Measurements from ENCODE around the gene DDX3X.
"Not testable (repeated sequence)": the region's sequence is repeated elsewhere in the genome, so short reads cannot be mapped to it uniquely, and the experiment has no call there.

Gene DDX3X

DNA sequence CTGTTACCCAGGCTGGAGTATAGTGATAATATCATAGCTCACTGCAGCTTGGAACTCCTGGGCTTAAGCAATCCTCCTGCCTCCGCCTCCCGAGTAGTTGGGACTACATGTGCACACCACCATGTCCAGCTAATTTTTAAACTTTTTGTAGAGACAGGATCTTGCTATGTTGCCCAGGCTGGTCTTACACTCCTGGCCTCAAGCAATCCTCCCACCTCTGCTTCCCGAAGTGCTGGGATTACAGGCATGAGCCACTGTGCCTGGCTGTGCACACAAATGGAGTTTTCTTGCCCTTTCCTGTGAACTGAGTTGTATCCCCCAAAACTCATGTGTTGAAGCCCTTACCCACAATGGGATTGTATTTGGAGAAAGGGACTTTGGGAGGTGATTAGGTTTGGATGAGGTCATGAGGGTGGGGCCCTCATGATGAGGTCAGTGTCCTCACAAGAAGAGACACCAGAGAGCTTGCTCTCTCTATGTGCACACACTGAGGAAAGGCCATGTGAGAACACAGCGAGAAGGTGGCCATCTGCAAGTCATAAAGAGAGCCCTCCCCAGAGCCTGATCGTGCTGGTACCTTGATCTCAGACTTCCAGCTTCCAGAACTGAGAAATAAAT, 40.1 kb downstream of the DDX3X start:
- no peak for DNase-seq (ENCODE audit: low read depth)

DNA sequence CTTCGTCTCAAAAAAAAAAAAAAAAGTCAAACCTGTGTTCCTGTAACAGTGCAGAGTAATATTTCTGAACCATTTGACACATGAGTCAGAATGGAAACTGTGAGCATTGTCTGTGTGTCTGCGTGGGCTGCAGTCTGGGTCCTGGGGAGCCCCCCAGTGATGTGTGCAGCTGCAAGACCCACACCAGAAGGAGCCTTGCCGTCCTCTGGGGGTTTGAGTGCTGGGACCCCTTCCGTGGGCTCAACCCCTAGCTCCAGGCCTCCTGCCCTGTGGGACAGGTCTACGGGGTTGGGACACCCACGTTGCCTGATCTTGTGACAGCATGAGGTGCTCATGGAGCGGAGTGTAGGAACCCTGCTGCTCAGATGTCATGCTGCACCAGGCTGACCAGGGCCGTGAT, 43.7 kb downstream of the DDX3X start:
- no peak for DNase-seq (ENCODE audit: low read depth)

DNA sequence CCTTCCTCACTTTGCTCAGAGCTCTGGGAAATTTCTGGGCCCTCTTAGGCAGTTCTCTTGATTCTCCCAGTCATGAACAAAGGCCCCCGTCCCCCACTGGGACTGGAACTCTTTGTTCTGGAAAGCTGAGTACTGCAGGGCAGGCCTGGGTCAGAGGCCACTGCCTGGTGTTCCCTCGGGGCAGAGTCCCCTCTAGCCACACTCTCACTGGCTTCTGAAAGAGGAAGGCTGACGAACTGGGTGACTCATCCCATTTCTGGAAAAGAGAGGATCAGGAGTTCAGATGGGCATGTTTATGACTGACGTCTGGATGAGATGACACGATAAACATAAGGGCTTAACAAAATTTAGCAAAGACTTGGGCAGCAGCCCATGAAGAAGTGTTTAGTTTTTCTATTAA, 47.7 kb downstream of the DDX3X start:
- no peak for DNase-seq (ENCODE audit: low read depth)

DNA sequence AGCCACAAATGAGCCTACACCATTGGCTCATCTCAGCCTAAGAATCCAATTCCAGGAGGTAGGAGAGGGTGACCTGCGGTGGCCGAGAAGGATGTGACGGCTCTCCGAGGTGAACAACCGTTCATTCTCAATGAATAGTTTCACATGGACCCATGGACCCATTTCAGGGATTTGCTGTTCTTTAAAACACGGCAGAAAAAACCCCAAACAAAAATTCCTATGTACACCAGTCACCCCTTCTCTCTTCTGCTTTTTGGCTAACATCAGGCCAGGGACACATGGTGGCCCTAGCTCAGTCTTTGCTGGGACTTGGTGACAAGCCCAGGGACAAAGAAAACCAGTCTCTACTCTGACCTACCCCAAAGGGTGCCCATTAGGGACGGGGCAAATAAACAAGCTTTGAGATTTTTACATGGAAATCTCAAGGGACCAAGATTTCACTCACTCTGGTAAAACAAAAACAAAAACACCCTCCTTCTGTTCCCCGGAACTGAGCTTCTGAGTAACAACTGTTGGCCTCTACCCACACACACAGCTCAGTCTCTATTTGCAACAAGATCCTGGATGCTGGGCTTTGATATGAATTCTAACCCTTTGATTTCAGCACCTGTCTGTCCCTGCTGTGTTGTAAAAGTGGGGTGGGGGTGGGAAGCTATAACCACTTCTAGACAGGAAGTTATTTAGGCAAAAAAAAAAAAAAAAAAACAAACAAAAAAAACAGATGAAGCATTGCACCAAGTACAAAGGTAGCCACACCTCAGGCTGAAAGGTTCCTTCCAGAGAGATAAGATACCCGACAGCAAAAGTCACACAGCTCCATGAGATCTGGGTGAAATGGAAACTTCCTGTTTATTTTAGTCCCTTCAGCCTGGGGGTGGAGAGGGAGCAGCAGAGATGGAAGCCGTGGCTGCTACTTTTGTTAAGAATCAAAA, 49.0 kb downstream of the DDX3X start:
- DNase-seq (ENCODE audit: low read depth): no peak

DNA sequence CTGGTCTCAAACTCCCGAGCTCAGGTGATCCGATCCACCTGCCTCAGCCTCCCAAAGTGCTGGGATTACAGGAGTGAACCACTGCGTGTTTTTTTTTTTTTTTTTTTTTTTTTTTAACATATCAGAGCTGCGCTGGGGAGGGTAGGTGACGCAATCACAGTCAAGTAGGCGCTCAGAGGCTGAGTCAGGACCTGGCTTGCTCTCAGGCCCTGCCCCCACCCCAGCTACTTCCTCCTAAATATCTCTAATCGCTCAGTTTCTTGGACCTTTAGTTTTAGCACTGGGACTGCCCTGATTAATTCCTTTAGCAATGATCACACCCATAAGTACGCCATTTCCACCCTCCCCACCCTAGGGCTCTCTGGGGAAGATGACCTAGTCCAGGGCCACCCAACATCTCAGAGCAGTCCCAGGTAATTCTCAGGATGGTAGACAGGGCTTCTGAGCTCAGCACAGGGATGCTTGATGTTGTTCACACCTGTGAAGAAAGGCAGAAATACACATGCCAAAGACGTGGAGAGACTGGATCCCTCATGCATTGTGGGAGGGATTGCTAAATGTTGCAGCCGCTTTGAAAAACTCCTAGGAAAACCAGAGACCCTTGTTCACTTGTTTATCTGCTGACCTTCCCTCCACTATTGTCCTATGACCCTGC, 50.2 kb downstream of the DDX3X start:
- no peak for DNase-seq (ENCODE audit: low read depth)

DNA sequence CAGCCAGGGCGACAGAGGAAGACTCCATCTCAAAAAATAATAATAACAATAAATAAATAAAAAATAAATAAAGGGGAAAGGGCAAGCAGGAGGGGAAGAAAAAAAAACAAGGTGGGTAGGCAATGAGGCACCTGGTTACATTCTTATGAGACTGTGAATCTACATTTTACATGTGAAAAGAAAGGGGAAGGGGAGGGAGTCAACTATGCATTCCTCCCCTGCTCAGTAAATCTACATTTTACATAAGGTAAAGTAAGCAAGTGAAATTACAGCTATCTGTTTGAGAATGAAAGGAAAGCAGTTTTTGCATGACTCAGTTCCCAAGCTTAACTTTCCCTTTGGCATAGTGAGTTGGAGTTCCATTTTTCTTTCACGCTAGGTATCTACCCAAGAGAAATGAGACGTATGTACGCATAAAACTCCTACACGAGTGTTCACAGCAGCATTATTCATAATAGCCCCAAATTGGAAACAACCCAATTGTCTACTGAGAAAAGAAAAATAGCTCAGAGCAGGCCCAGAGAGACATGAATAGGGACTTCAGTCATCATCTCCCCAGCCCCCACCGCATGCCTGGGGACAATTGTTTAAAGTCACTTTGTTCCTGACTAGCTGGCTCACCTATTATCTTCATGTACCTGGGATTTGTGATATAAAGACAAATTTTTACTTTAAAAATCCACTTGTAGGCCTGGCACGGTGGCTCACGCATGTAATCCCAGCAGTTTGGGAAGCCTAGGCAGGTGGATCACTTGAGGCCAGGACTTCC, 52.4 kb downstream of the DDX3X start:
- no peak for DNase-seq (ENCODE audit: low read depth)

DNA sequence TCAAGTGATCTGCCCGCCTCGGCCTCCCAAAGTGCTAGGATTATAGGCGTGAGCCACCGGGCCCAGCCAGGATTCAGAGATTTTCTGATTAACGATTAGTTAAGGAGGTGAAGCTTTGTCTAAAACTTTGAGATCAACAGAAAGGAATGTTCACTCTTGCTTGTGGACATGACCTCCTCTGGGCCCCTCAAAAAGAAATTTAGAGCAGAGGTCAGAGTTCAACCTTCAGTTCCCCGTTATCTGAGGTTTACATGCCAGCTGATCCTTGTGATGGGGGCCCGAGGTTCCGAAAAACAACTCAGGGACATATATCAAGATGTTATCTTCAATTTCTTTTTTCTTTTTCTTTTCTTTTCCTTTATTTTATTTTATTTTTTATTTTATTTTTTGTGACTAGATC, 54.6 kb downstream of the DDX3X start:
- DNase-seq (ENCODE audit: low read depth): no peak

DNA sequence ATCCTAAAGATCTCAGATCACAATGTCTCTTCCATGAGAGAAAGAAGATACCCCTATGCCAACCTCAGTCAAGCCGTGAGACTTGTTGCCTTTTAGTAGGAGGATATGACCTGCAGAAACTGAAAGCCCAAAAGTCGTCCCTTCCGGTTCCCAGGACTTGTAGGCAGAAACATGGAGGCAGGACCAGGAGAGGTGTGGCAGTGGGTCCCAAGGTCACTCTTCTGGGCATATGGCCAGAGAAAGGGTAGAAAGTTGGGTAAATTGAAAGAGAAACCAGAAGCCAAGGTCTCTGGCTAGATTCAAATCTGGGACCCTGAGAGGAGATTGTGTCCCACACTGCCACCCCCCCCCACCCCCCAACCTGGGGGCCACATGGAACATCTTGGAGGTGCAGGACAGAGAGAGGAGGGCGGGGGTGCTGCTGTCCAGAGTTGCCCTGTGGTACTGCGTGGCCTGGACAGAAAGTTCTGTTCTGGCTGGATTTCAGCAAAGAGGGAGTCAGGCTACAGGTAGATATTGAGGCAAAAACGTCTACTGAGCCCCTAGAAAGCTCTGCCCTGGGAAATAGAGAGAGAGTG, 55.4 kb downstream of the DDX3X start:
- no peak for DNase-seq (ENCODE audit: low read depth)

DNA sequence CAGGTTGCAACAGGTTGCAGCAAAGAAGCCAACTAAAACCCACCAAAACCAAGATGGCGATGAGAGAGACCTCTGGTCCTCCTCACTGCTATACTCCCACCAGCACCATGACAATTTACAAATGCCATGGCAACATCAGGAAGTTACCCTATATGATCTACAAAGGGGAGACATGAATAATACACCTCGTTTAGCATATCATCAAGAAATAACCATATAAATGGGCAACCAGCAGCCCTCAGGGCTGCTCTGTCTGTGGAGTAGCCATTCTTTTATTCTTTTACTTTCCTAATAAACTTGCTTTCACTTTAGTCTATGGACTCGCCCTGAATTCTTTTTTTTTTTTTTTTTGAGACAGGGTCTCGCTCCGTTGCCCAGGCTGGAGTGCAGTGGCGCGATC, 56.6 kb downstream of the DDX3X start:
- not testable (repeated sequence) for DNase-seq (ENCODE audit: low read depth)

DNA sequence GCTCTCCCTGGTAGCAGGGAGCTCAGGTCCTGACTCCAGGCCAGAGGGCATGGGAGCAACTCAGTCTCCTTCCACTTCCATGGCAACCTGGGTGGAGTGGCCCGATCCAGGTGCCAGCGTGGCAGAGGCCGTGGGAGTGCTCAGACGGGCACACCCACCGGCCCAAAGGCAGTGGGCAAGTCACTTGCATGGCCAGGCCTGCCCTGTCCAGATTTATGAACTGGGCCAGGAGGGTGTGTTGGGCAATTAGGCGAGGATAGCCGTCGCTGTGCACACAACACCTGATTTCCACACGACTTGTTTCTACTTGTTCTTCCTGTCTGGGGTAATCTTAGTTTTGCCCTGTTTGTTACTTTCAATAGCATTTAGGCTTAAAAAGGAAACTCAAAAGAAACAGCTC, 57.6 kb downstream of the DDX3X start:
- DNase-seq (ENCODE audit: low read depth): no peak

DNA sequence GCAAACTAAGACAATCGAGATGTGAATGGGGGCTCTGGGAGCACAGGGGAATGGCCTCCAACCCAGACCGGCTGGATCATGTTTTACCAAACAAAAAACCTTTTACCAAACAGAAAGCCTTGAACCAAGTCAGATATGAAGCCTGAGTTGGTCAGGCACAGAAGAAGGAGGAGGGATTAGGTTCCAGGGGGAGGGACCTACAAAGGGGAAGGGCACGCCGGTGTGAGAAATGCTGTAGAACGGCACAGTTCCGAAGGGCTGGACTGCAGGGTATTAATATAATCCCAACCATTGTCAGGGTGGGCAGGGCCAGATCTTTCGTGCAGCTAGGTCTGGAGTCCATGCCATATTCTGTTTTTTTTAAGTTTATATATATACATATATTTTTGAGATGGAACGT, 60.3 kb downstream of the DDX3X start:
- no peak for DNase-seq (ENCODE audit: low read depth)

DNA sequence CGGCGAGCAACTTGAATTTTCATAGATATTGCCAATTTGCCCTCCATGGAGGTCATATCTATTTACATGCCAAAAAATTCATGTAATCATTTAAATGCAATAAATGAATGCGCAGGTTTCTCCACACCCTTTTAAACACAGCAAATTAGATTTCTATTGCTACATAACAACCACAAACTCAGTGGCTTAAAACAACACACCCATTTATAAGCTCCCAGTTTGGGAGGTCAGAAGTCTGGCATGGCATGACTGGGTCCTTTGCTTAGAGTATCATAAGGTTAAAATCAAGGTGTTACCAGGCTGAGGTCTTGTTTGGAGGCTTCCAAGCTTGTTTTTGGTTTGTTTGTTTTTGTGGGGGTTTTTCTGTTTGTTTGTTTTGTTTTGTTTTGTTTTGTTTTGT, 63.3 kb downstream of the DDX3X start:
- DNase-seq (ENCODE audit: low read depth): no peak

DNA sequence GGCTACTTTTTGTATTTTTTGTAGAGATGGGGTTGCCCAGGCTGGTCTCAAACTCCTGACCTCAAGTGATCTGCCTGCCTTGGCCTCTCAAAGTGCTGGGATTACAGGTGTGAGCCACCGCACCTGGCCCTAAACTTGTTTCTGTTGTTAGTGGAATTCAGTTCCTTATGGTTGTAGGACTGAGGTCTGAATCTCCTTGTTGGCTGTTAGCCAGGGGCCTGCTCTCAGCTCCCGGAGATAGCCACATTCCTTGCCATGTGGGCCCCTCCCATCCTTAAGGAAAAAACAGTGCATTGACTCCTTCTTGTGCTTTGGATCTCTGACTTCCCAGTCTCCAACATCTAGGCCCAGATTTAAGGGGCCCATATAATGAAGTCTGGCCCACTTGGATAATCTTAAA, 63.8 kb downstream of the DDX3X start:
- no peak for DNase-seq (ENCODE audit: low read depth)

DNA sequence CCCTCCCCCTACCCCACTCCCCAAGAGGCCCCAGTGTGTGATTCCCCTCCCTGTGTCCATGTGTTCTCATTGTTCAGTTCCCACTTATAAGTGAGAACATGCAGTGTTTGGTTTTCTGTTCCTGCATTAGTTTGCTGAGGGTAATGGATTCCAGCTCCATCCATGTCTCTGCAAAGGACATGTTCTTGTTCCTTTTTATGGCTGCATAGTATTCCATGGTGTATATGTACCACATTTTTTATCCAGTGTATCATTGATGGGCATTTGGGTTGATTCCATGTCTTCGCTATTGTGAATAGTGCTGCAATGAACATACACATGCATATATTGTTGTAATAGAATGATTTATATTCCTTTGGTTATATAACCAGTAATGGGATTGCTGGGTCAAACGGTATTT, 68.6 kb downstream of the DDX3X start:
- not testable (repeated sequence) for DNase-seq (ENCODE audit: low read depth)

DNA sequence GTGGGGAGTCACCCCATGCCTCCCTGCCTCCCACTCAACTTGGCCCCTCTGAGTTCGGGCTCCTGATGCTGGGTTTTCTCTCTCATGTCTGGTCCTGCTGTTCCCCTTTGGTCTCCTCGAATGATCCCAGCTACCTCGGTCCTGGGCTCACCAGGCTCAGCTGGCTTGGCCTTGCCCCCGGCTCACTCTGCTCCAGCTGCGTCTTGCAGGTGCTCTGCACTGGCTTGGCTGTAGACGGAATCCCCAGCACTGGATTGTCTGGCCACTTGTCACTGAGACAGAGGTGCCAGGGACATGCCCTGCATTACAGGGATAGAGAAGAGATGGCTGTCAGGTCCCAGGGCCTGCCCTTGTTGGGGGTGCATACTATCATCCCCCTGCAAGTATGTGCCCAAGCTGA, 71.6 kb downstream of the DDX3X start:
- DNase-seq (ENCODE audit: low read depth): no peak

DNA sequence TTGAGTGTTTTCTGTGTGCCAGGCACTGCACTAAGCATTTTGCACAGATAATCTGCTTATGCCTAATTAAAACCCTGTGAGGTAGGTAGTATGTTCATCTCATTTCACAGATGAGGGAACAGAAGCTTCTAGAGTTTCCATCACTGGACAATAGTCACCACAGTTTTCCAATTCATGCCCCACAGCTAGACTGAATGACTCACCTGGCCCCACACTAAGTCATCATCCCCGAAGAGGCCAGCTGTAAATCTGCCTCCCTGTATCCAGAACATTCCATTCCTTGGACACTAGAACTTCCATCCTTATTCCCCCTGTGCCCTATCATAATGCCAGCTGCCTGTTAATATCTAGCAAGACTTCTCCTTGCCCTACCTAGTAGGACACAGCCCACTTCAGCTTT, 72.2 kb downstream of the DDX3X start:
- no peak for DNase-seq (ENCODE audit: low read depth)

DNA sequence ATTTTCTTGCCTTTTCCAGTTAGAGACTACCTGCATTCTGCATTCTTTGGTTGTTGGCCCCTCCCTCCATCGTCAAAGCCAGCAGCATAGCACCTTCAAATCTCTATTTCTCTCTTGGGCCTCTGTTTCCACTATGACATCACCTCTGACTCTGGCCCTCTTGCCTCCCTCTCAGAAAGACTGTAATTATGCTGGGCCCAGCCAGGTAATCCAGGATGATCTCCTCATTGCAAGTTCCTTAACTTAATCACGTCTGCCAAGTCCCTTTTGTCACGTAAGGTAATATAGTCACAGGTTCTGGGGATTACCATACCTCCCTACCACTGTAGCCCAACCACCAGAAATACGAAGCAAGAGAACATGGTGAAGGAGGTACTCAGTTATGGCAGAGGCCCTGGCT, 73.9 kb downstream of the DDX3X start:
- no peak for DNase-seq (ENCODE audit: low read depth)

DNA sequence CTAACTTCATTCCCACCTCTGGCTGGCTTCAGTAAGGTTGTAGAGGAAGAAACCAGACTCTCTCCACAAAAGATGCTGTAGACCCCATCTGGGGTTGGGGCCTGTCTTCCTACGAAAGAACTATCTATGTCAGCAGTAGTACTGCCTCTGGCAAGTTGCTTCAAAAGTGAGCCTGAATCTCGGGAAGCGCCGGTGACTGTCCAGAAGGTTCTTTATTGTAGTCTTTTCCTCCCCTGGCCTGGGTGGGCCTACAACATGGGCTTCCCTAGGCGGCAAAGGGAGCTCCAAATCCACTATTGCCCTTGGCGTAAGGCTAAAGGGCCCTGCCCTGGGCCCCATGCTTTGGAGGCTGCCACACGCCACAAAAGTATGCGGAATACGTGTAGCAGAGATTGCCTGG, 74.6 kb downstream of the DDX3X start:
- DNase-seq (ENCODE audit: low read depth): no peak

DNA sequence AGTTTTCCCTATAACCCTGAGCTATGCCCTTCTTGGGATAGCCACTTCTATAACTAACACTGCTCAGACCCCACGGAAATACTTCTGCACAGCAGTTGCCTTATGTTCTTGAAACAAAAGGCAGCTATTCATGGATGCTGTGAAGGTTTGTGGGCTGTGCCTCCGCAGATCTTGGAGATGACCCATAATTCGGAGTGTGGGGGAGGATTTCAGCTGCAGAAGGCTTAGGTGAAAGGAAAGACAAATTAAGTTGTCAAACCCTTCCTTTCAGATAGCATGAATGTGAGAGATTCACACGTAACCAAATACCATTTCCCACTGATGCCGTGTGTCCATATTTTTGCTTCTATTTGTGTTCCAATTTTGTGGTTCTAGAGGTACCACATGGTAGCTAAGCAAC, 75.0 kb downstream of the DDX3X start:
- DNase-seq (ENCODE audit: low read depth): no peak

DNA sequence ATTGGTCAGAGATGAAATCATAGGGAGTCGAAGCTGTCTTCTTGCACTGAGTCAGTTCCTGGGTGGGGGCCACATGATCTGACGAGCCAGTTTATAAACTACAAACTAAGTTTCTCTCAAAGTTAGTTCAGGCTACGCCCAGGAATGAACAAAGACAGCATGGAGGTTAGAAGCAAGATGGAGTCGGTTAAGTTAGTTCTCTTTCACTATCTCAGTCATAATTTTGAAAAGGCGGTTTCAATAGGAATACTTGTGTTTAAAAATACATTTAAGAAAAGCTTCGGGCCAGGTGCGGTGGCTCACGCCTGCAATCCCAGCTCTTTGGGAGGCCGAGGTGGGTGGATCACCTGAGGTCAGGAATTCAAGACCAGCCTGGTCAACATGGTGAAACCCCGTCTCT, 77.3 kb downstream of the DDX3X start:
- DNase-seq (ENCODE audit: low read depth): not testable (repeated sequence)

DNA sequence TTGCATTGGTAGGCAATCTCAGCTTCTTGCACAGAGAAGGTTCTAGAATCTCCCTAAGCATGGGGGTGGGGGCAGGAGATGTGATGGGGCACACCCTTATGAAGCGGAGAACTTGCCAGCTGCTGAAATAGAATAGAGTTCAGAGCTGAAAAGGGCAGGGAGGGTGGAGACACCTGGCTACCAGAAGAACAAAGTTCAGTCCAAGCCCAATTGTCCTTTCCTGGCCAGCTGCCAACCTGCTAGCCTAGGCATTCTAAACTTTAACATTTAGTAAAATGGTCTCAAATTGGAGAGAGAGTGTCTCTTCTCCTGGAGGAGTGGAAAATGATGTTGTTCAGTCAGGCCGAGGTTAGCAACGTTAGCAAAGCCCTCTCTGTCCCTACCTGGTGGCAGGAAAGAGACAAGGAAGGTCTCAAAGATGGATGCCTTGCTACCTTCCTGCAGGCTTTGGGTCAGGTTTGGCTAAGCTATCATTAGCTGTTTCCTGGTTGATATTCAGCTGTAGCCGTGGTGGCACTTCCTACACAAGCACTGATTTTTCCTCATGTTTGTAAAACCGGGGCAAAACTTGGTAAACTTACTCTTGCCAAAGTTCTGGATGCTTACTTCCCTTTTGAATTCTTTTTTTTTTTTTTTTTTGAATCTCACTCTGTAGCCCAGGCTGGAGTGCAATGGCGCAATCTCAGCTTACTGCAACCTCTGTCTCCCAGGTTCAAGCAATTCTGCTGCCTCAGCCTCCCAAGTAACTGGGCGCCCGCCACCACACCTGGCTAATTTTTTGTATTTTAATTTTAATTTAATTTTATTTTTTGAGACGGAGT, 78.5 kb downstream of the DDX3X start:
- DNase-seq (ENCODE audit: low read depth): no peak
